ENCODE measurements around the gene HYAL4. TPM values are rescaled to one million over a fixed set of nuclear protein-coding genes. Genes with fewer than 3 reads are reported as not detected.

Gene HYAL4
- total RNA-seq, 1 donor from 2014 or later, result 0.49 TPM

DNA sequence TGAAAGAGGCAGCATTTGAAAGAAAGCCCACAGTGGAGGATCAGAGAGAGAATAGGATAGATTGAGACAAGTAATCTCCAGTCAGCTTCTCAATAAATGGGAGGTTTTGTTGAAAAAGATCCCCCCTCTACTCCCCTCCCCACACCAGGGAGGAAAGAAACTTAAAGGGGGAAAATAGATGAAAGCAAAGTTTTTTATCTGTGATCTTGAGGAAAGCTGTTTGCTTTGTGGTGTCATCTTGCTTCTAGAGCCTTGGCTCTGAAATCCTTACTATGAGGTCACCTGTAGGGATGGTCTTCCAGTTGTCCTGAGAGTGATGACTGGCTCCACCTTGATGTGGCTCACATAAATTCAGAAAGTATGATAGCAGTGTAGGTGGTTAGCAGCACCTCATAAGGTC, 80.0 kb downstream of the HYAL4 start, which contains the start of gene SPAM1:
SPAM1 (plus strand) TSS at position 301 of the 400 bp plus-strand sequence. CDS start 28,330 bp downstream, outside the sequence.
- TF ChIP-seq POLR2A (IDR thresholded peaks at IDR 0.05) (no peak), POLR2AphosphoS5 (IDR thresholded peaks at IDR 0.05; ENCODE audit: insufficient read depth in 1 of 2, low read depth in 1 of 2) (no peak)
- TF ChIP-seq, protein P1, sequence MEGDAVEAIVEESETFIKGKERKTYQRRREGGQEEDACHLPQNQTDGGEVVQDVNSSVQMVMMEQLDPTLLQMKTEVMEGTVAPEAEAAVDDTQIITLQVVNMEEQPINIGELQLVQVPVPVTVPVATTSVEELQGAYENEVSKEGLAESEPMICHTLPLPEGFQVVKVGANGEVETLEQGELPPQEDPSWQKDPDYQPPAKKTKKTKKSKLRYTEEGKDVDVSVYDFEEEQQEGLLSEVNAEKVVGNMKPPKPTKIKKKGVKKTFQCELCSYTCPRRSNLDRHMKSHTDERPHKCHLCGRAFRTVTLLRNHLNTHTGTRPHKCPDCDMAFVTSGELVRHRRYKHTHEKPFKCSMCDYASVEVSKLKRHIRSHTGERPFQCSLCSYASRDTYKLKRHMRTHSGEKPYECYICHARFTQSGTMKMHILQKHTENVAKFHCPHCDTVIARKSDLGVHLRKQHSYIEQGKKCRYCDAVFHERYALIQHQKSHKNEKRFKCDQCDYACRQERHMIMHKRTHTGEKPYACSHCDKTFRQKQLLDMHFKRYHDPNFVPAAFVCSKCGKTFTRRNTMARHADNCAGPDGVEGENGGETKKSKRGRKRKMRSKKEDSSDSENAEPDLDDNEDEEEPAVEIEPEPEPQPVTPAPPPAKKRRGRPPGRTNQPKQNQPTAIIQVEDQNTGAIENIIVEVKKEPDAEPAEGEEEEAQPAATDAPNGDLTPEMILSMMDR (IDR thresholded peaks at IDR 0.05), result no peak
- Histone ChIP-seq H3K4me1 (no peaks in the 10 kb centered on the region), H3K4me3 (no peak within 1 kb of the TSS), H3K36me3 (no peaks in the 10 kb centered on the region), H3K9me3 (no peaks in the 10 kb centered on the region), H3K27me3 (no peaks in the 10 kb centered on the region), H3K27ac (no peak within 1 kb of the TSS)
- DNase-seq (ENCODE audit: extremely low spot score in 2 of 2), result no peak
- intact Hi-C loops (cut with DNase I), result no loop called here

Other genes with a start within 250 kb of the HYAL4 start
- not detected for gene ASB15, start 243.3 kb upstream of the HYAL4 start, total RNA-seq
- not detected for gene LMOD2, start 189.3 kb upstream of the HYAL4 start, total RNA-seq
- 24.8 TPM for gene WASL, start 96.2 kb upstream of the HYAL4 start, total RNA-seq
- gene SPAM1, start 80.1 kb downstream of the HYAL4 start, total RNA-seq, result not detected
- gene TMEM229A, start 187.9 kb downstream of the HYAL4 start, total RNA-seq, result not detected

Measured in vagina (tissue), 2 donors.